ENCODE results near the gene BCL3. TPM values are rescaled to one million over a fixed set of nuclear protein-coding genes. Genes with fewer than 3 reads are reported as not detected.

Gene BCL3
- total and polyA plus RNA-seq, 2 of the 13 experiments (the other 11 are each of a cell fraction or from before 2014, with no cell fraction given), result 2.3 to 4.0 TPM

DNA sequence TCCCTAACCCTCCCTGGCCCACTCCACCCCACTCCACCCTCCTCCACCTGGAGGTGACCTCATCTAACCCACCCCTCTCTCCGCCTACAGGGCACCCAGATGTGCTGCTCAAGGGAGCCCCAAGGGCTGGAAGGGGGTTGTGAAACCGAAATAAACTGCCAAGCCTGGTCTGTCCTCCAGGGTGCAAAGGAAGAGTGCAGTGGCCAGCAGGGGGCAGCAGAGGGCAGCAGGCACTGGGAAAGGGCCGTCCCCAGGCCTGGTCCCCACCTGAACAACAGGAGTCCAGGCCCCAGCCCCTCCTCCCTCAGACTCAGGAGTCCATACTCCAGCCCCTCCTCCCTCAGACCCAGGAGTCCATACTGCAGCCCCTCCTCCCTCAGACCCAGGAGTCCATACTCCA, 52.0 kb downstream of the BCL3 start (continued):
- TF ChIP-seq RFX3 (CRISPR knock-in tag; IDR thresholded peaks at IDR 0.05), result no peak
- no peak for TF ChIP-seq ATRX (CRISPR knock-in tag; IDR thresholded peaks at IDR 0.05; ENCODE audit: borderline replicate concordance)
- TF ChIP-seq, protein P1, sequence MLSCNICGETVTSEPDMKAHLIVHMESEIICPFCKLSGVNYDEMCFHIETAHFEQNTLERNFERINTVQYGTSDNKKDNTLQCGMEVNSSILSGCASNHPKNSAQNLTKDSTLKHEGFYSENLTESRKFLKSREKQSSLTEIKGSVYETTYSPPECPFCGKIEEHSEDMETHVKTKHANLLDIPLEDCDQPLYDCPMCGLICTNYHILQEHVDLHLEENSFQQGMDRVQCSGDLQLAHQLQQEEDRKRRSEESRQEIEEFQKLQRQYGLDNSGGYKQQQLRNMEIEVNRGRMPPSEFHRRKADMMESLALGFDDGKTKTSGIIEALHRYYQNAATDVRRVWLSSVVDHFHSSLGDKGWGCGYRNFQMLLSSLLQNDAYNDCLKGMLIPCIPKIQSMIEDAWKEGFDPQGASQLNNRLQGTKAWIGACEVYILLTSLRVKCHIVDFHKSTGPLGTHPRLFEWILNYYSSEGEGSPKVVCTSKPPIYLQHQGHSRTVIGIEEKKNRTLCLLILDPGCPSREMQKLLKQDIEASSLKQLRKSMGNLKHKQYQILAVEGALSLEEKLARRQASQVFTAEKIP (CRISPR knock-in tag; IDR thresholded peaks at IDR 0.05; ENCODE audit: borderline replicate concordance), result no peak
- TF ChIP-seq, protein P2, sequence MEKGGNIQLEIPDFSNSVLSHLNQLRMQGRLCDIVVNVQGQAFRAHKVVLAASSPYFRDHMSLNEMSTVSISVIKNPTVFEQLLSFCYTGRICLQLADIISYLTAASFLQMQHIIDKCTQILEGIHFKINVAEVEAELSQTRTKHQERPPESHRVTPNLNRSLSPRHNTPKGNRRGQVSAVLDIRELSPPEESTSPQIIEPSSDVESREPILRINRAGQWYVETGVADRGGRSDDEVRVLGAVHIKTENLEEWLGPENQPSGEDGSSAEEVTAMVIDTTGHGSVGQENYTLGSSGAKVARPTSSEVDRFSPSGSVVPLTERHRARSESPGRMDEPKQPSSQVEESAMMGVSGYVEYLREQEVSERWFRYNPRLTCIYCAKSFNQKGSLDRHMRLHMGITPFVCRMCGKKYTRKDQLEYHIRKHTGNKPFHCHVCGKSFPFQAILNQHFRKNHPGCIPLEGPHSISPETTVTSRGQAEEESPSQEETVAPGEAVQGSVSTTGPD (CRISPR knock-in tag; IDR thresholded peaks at IDR 0.05), result no peak
- TF ChIP-seq, protein P3, sequence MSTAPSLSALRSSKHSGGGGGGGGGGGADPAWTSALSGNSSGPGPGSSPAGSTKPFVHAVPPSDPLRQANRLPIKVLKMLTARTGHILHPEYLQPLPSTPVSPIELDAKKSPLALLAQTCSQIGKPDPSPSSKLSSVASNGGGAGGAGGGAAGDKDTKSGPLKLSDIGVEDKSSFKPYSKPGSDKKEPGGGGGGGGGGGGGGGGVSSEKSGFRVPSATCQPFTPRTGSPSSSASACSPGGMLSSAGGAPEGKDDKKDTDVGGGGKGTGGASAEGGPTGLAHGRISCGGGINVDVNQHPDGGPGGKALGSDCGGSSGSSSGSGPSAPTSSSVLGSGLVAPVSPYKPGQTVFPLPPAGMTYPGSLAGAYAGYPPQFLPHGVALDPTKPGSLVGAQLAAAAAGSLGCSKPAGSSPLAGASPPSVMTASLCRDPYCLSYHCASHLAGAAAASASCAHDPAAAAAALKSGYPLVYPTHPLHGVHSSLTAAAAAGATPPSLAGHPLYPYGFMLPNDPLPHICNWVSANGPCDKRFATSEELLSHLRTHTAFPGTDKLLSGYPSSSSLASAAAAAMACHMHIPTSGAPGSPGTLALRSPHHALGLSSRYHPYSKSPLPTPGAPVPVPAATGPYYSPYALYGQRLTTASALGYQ (CRISPR knock-in tag; IDR thresholded peaks at IDR 0.05), result no peak
- TF ChIP-seq EHMT2 (IDR thresholded peaks at IDR 0.05; ENCODE audit: borderline replicate concordance, low read depth, low read length), result no peak
- no peak for TF ChIP-seq PAWR (CRISPR knock-in tag; IDR thresholded peaks at IDR 0.05; ENCODE audit: borderline replicate concordance)
- TF ChIP-seq XRCC5 (optimal IDR thresholded peaks at IDR 0.05; ENCODE audit: low read length), result peak; percentile 82
- no peak for TF ChIP-seq GFI1 (CRISPR knock-in tag; IDR thresholded peaks at IDR 0.05; ENCODE audit: borderline replicate concordance)
- no peak for TF ChIP-seq TGIF2 (CRISPR knock-in tag; IDR thresholded peaks at IDR 0.05)
- TF ChIP-seq ZNF484 (CRISPR knock-in tag; IDR thresholded peaks at IDR 0.05; ENCODE audit: borderline replicate concordance, low read depth), result no peak
- no peak for TF ChIP-seq HMG20B (CRISPR knock-in tag; conservative IDR thresholded peaks at IDR 0.05)
- peak; percentile 94 for TF ChIP-seq ZMYM2 (CRISPR knock-in tag; IDR thresholded peaks at IDR 0.05)
- TF ChIP-seq, protein P4, sequence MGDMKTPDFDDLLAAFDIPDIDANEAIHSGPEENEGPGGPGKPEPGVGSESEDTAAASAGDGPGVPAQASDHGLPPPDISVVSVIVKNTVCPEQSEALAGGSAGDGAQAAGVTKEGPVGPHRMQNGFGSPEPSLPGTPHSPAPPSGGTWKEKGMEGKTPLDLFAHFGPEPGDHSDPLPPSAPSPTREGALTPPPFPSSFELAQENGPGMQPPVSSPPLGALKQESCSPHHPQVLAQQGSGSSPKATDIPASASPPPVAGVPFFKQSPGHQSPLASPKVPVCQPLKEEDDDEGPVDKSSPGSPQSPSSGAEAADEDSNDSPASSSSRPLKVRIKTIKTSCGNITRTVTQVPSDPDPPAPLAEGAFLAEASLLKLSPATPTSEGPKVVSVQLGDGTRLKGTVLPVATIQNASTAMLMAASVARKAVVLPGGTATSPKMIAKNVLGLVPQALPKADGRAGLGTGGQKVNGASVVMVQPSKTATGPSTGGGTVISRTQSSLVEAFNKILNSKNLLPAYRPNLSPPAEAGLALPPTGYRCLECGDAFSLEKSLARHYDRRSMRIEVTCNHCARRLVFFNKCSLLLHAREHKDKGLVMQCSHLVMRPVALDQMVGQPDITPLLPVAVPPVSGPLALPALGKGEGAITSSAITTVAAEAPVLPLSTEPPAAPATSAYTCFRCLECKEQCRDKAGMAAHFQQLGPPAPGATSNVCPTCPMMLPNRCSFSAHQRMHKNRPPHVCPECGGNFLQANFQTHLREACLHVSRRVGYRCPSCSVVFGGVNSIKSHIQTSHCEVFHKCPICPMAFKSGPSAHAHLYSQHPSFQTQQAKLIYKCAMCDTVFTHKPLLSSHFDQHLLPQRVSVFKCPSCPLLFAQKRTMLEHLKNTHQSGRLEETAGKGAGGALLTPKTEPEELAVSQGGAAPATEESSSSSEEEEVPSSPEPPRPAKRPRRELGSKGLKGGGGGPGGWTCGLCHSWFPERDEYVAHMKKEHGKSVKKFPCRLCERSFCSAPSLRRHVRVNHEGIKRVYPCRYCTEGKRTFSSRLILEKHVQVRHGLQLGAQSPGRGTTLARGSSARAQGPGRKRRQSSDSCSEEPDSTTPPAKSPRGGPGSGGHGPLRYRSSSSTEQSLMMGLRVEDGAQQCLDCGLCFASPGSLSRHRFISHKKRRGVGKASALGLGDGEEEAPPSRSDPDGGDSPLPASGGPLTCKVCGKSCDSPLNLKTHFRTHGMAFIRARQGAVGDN (CRISPR knock-in tag; IDR thresholded peaks at IDR 0.05), result peak; percentile 83
- TF ChIP-seq EEA1 (CRISPR knock-in tag; IDR thresholded peaks at IDR 0.05; ENCODE audit: borderline replicate concordance), result no peak
- no peak for TF ChIP-seq SNRNP70 (IDR thresholded peaks at IDR 0.05; ENCODE audit: low read depth, low read length)
- TF ChIP-seq BHLHE40 (IDR thresholded peaks at IDR 0.05; ENCODE audit: low read length), result peak; percentile 37; the same call in 1 of the 2 replicates
- TF ChIP-seq POLR2AphosphoS2 (IDR thresholded peaks at IDR 0.05; ENCODE audit: low read depth, low read length), result no peak
- no peak for TF ChIP-seq SOX13 (IDR thresholded peaks at IDR 0.05)
- 0 out of 4 replicates have a peak, but pooled peaks of 1 of the 2 experiments have one; percentile 26 for TF ChIP-seq SOX13 (CRISPR knock-in tag; conservative IDR thresholded peaks at IDR 0.05 in 1 of 2, IDR thresholded peaks at IDR 0.05 in 1 of 2)
- no peak for TF ChIP-seq NR2F6 (IDR thresholded peaks at IDR 0.05)
- peak; percentile 46 for TF ChIP-seq NR2F6 (CRISPR knock-in tag; IDR thresholded peaks at IDR 0.05)
- TF ChIP-seq WIZ (CRISPR knock-in tag; IDR thresholded peaks at IDR 0.05), result no peak
